ENCODE measurements around the gene MTA3.

Gene MTA3

GRCh38 chr2:42747422-42747821, 179.0 kb downstream of the MTA3 start:
- no peaks in the 10 kb centered on the region for H3K27me3 ChIP-seq (ENCODE audit: low read depth, low read length)
- H4K20me1 ChIP-seq (ENCODE audit: insufficient read depth, low read length): no peaks in the 10 kb centered on the region
- no peak overlapping the region for H3K9ac ChIP-seq (ENCODE audit: low read length)
- TF ChIP-seq CTCF (IDR thresholded peaks at IDR 0.05; ENCODE audit: low read depth, low read length): no peak
- no peaks in the 10 kb centered on the region for H3K79me2 ChIP-seq (ENCODE audit: low read length)
- H3K27ac ChIP-seq (ENCODE audit: low read length): no peak overlapping the region
- no peaks in the 10 kb centered on the region for H3K9me3 ChIP-seq (ENCODE audit: insufficient read depth, low read length)
- H3K36me3 ChIP-seq (replicated peaks; ENCODE audit: low read depth, low read length): peaks cover 6% of the 10 kb centered on the region
- H3K4me1 ChIP-seq (ENCODE audit: low read length): peaks cover 23% of the 10 kb centered on the region
- H3K4me3 ChIP-seq (ENCODE audit: low read length): no peak overlapping the region
- no peak overlapping the region for H2AFZ ChIP-seq (ENCODE audit: low read depth, low read length)
- no peak overlapping the region for H3K4me2 ChIP-seq (ENCODE audit: low read length)

GRCh38 chr2:42748840-42749239, 180.4 kb downstream of the MTA3 start:
- no peak overlapping the region for H3K9ac ChIP-seq (ENCODE audit: low read length)
- no peak overlapping the region for H3K27ac ChIP-seq (ENCODE audit: low read length)
- no peaks in the 10 kb centered on the region for H3K79me2 ChIP-seq (ENCODE audit: low read length)
- no peaks in the 10 kb centered on the region for H3K9me3 ChIP-seq (ENCODE audit: insufficient read depth, low read length)
- H3K36me3 ChIP-seq (replicated peaks; ENCODE audit: low read depth, low read length): peaks cover 8% of the 10 kb centered on the region
- H3K4me3 ChIP-seq (ENCODE audit: low read length): no peak overlapping the region
- no peak overlapping the region for H2AFZ ChIP-seq (ENCODE audit: low read depth, low read length)
- H3K4me1 ChIP-seq (ENCODE audit: low read length): peaks cover 37% of the 10 kb centered on the region
- H4K20me1 ChIP-seq (ENCODE audit: insufficient read depth, low read length): no peaks in the 10 kb centered on the region
- H3K27me3 ChIP-seq (ENCODE audit: low read depth, low read length): no peaks in the 10 kb centered on the region
- TF ChIP-seq CTCF (IDR thresholded peaks at IDR 0.05; ENCODE audit: low read depth, low read length) (no peak), EZH2phosphoT487 (IDR thresholded peaks at IDR 0.05; ENCODE audit: low read depth) (no peak)
- H3K4me2 ChIP-seq (ENCODE audit: low read length): no peak overlapping the region

GRCh38 chr2:42752314-42752713, 183.9 kb downstream of the MTA3 start:
- Histone ChIP-seq H3K79me2 (ENCODE audit: low read length) (no peaks in the 10 kb centered on the region), H3K9ac (ENCODE audit: low read length) (peak overlapping the region; percentile 24; the same call in 1 of the 2 replicates), H3K4me2 (ENCODE audit: low read length) (peak overlapping the region; percentile 69), H4K20me1 (ENCODE audit: insufficient read depth, low read length) (no peaks in the 10 kb centered on the region), H3K27me3 (ENCODE audit: low read depth, low read length) (no peaks in the 10 kb centered on the region), H3K27ac (ENCODE audit: low read length) (peak overlapping the region; percentile 76), H2AFZ (ENCODE audit: low read depth, low read length) (no peak overlapping the region), H3K4me3 (ENCODE audit: low read length) (peak overlapping the region; percentile 37), H3K36me3 (replicated peaks; ENCODE audit: low read depth, low read length) (peaks cover 8% of the 10 kb centered on the region), H3K9me3 (ENCODE audit: insufficient read depth, low read length) (no peaks in the 10 kb centered on the region), H3K4me1 (ENCODE audit: low read length) (peaks cover 68% of the 10 kb centered on the region)
- TF ChIP-seq EZH2phosphoT487 (IDR thresholded peaks at IDR 0.05; ENCODE audit: low read depth): no peak
- TF ChIP-seq CTCF (IDR thresholded peaks at IDR 0.05; ENCODE audit: low read depth, low read length): no peak

- H3K79me2 ChIP-seq (ENCODE audit: low read length): no peaks in the 10 kb centered on the region
- no peaks in the 10 kb centered on the region for H4K20me1 ChIP-seq (ENCODE audit: insufficient read depth, low read length)
- TF ChIP-seq EZH2phosphoT487 (IDR thresholded peaks at IDR 0.05; ENCODE audit: low read depth): no peak
- H3K4me1 ChIP-seq (ENCODE audit: low read length): peaks cover 68% of the 10 kb centered on the region
- no peaks in the 10 kb centered on the region for H3K9me3 ChIP-seq (ENCODE audit: insufficient read depth, low read length)
- H3K36me3 ChIP-seq (replicated peaks; ENCODE audit: low read depth, low read length): peaks cover 8% of the 10 kb centered on the region
- peak overlapping the region; percentile 76 for H3K27ac ChIP-seq (ENCODE audit: low read length)
- peak overlapping the region; percentile 35 for H3K4me3 ChIP-seq (ENCODE audit: low read length)
- H2AFZ ChIP-seq (ENCODE audit: low read depth, low read length): no peak overlapping the region
- H3K9ac ChIP-seq (ENCODE audit: low read length): peak overlapping the region; percentile 29; the same call in 1 of the 2 replicates
- H3K27me3 ChIP-seq (ENCODE audit: low read depth, low read length): no peaks in the 10 kb centered on the region
- peak overlapping the region; percentile 69 for H3K4me2 ChIP-seq (ENCODE audit: low read length)
Measured at GRCh38 chr2:42752816-42753813, 184.7 kb downstream of the MTA3 start.
